Upper lobe of left lung (tissue), 4 donors: Measurements from ENCODE around the gene KIF14.

Experiments used
- CTCF ChIP-seq, 6 experiments: fragments of 450-650 bp in 4 of 6; fragments of 200-600 bp in 2 of 6; sonication (generic) in 2 of 6; IDR thresholded peaks; one replicate each; pipeline ENCODE4 v1.5.1; 2016 to 2019; ENCODE audit warnings: antibody characterized with exemption in 6 of 6
- EP300 ChIP-seq, 4 donors: sonication (generic); formaldehyde crosslinking; IDR thresholded peaks; one replicate each; pipeline ENCODE4 v1.5.1; 2017; ENCODE audit warnings: antibody characterized with exemption in 4 of 4, control low read depth in 2 of 4

GRCh38 chr1:200564319-200564718 lies 56.2 kb downstream of the KIF14 start:
- no peak for TF ChIP-seq EP300 (IDR thresholded peaks at IDR 0.05)
- TF ChIP-seq CTCF (IDR thresholded peaks at IDR 0.05), result no peak
